Skeletal muscle satellite cell (primary cell): ENCODE measurements around the gene C2CD4C.
A peak's percentile ranks its signal among the peaks of the same experiment; 100 is the strongest.
"Not testable (repeated sequence)": the region's sequence is repeated elsewhere in the genome, so short reads cannot be mapped to it uniquely, and the experiment has no call there.

Source experiments
- H3K27me3 ChIP-seq: 2 replicates; pipeline ENCODE4 v1.7.0; 2013; ENCODE audit warnings: low read length; ENCODE audit not compliant: control insufficient read depth, insufficient read depth
- H3K36me3 ChIP-seq: 2 replicates; pipeline ENCODE4 v1.7.0; 2013; ENCODE audit warnings: mild to moderate bottlenecking, control low read depth, low read length; ENCODE audit not compliant: insufficient read depth
- H3K4me1 ChIP-seq: 2 replicates; pipeline ENCODE4 v1.7.0; 2013; ENCODE audit warnings: low read length; ENCODE audit not compliant: control insufficient read depth, insufficient read depth
- H3K4me2 ChIP-seq: 2 replicates; pipeline ENCODE4 v1.7.0; 2013; ENCODE audit warnings: mild to moderate bottlenecking, low read length
- H3K4me3 ChIP-seq: 2 replicates; pipeline ENCODE4 v1.7.0; 2013; ENCODE audit warnings: low read length
- H3K9ac ChIP-seq: 2 replicates; pipeline ENCODE4 v1.7.0; 2013; ENCODE audit warnings: mild to moderate bottlenecking, low read depth, low read length, moderate library complexity
- H3K9me3 ChIP-seq: replicated peaks from 2 replicates; pipeline ENCODE4 v1.7.0; 2013; ENCODE audit warnings: mild to moderate bottlenecking, control low read depth, low read length

Gene C2CD4C

DNA sequence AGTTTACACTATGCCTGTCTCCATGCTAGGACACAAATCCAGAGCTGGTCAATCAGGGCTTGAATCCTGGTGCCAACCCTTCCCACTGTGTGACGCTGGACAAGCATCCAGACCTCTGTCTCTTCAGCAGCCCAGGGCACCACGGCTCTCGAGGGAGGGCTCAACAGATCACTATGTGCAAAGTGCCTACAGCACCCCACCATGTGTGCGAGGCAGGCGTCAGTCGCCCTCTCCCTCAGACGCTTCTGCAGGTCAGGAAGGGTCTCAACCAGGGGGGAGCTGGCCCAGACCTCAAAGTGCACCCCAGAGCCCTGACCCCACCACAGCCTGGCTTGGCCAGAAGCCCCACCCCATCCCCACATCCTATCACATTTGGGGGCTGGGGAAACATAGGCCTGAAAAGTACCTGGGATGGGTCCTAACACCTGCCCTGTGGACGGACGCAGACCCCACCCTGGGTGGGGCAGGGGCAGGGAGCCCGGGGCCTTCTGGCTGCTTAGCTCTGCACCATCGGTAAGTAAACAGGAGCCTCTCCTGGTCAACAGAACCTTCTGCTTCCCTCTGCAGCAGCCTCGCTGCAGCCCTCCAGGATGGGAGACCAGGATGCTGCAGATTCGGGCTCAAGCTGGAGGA lies 2.9 kb upstream of the C2CD4C start:
- H3K9ac ChIP-seq: no peak overlapping the region
- H3K4me1 ChIP-seq: peaks cover 2% of the 10 kb centered on the region
- no peaks in the 10 kb centered on the region for H3K36me3 ChIP-seq
- peaks cover 43% of the 10 kb centered on the region for H3K27me3 ChIP-seq
- no peak overlapping the region for H3K4me2 ChIP-seq
- no peaks in the 10 kb centered on the region for H3K9me3 ChIP-seq
- H3K4me3 ChIP-seq: no peak overlapping the region

DNA sequence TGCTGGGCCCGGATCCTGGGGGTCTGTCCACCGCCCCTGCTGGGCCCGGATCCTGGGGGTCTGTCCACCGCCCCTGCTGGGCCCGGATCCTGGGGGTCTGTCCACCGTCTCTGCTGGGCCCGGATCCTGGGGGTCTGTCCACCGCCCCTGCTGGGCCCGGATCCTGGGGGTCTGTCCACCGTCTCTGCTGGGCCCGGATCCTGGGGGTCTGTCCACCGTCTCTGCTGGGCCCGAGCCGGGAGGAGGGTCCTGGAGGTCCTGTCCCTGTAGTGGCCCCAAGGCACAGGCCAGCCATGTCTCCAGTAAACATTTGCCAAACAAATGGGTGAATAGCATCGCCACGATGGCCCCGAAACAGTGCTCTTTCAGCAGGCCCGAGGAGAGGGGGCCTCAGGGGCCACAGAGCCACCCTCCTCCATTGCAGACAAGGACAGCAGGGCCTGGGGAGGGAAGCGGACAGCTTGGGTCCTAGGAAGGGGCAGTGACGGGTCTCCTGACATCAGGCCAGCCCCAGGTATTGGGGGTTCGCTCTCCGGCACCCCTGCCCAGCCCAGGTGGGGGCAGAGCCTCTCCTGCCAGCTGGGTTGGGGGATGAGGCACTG lies 2.3 kb upstream of the C2CD4C start:
- not testable (repeated sequence) for H3K4me3 ChIP-seq, H3K9ac ChIP-seq, H3K4me2 ChIP-seq, H3K36me3 ChIP-seq, H3K4me1 ChIP-seq, H3K9me3 ChIP-seq
- peaks cover 47% of the 10 kb centered on the region for H3K27me3 ChIP-seq

DNA sequence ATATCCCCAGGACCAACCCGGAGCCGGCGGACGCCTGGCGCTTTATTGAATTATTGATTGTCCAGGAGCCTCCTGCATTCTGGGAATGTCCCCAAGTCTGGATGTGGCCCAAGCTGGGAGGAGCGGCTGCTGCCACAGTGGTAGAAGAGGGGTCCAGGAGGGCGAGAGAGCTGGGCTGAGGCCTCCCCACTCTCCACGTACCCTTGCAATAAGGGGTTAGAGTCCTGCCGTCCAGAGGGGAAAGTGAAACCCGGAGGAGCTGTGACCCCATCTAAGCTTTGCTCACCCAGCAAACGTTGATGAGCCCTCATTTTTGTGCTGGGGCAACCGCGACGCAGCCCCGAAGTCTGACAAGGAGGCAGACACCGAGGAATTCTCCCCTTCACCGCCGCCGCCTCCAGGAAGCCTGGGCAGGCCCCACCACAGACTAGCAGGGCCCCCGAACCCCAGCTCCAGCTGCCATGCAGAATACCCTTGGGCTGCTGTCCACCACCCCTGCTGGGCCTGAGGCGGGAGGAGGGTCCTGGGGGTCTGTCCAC lies 1.4 kb upstream of the C2CD4C start:
- H3K36me3 ChIP-seq: no peaks in the 10 kb centered on the region
- H3K4me3 ChIP-seq: no peak overlapping the region
- H3K27me3 ChIP-seq: peaks cover 51% of the 10 kb centered on the region
- peaks cover 2% of the 10 kb centered on the region for H3K4me1 ChIP-seq
- no peak overlapping the region for H3K4me2 ChIP-seq
- H3K9me3 ChIP-seq: no peaks in the 10 kb centered on the region
- H3K9ac ChIP-seq: no peak overlapping the region

DNA sequence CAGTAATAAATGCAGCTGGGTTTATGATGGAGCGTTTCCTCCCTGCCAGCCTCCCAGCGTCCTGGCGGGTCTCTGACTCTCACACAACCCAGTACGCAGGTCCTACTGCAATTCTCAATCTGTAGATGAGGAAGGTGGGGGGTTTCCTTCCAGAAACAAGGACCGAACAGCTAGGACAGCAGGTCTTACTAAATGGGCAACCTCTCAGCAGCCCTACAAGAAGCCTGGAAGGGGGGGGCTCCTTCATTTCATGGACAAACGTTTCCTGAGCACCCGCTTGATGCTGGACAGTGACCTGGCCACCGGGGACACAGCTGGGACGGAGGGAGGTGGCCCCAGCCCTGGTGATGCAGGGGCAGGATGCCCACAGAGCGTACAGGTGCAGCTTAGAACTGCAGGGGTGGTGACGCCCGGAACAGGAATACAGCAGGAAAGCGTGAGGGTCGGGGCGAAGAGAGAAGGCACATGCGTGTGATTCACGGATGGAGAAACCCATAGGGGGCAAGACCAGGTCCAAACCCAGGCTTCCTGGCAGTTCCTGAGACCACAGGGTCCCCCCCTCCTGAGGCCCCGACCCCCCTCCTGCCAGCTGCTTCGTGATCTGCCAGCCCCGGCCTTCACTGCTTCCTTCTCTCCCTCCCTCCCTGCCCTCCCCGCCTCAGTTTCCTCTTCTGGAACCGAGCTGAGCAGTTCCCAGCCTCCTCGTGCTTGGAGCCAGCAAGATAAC lies 732 bp upstream of the C2CD4C start:
- no peaks in the 10 kb centered on the region for H3K9me3 ChIP-seq
- no peak overlapping the region for H3K9ac ChIP-seq
- peaks cover 2% of the 10 kb centered on the region for H3K4me1 ChIP-seq
- no peak overlapping the region for H3K4me3 ChIP-seq
- peaks cover 51% of the 10 kb centered on the region for H3K27me3 ChIP-seq
- peak overlapping the region; percentile 61 for H3K4me2 ChIP-seq
- no peaks in the 10 kb centered on the region for H3K36me3 ChIP-seq

DNA sequence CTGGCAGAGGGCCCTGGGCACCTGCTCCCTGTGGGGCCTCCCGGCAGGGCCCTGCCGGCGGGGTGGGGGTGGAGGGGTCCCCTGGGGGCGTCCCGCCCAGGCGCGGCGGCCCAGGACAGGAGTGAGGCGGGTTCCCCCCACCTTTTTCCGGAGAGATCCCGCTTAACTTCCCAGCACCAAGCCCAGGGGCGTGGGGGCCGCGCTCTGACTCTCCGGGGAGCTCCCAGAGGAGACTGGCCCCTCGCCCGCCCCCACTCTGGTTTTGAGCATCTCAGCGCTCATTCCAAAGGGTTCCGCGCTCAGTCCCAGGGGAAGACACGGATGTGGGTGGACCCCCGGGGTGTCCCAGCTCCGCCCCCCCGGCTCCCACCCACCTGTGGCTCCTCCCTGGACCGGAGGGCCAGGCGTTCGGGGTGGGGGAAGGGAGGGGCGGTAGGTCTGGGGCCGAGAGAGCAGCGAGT lies 476 bp downstream of the C2CD4C start:
- no peak overlapping the region for H3K4me2 ChIP-seq
- H3K36me3 ChIP-seq: no peaks in the 10 kb centered on the region
- no peak overlapping the region for H3K4me3 ChIP-seq
- H3K9ac ChIP-seq: no peak overlapping the region
- H3K9me3 ChIP-seq: no peaks in the 10 kb centered on the region
- H3K4me1 ChIP-seq: peaks cover 2% of the 10 kb centered on the region
- H3K27me3 ChIP-seq: peaks cover 45% of the 10 kb centered on the region

DNA sequence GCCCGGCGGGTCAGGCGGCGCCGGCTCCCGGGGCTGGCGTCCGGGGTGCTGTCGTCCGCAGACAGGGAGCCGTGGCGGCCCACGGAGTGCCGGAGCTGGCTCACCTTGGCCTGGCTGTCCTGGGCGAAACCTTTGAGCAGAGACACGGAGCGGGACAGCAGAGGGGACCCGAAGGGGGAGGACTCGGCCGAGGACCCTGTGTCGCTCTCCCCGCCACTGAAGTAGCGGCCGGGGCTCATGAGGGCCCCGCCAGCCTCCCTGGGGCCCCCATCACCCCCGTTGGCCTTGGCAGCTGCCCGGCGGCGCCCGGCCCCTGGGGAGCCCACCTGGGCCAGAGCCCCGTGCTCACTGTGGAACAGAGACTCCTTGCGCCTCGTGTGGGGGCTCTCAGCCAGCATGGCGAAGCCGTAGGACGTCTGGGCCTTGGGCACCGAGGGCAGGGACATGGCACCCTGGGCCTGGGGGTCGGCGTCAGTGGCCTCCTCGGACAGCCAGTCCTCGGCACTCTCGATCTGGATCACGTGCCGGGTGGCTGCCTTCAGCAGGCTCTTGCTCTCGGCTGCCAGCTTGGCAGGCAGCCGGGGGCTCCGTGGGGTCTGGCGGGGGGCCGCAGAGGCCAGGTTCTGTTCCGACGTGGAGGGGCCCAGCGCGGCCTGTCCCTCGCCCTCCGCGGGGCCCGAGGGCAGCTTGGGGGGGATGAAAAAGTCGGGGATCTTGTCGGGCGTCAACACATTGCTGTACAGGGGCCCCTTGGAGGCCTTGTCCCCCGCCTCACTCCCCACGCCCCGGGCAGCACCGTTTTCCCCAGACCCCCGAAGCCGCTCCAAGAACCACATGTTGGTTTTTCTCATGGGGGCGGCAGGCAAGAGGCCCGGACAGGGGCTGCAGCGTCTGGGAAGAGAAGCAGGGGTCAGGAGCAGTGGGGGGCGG lies 1.2 kb downstream of the C2CD4C start:
- Histone ChIP-seq H3K36me3 (no peaks in the 10 kb centered on the region), H3K4me3 (no peak overlapping the region), H3K9ac (no peak overlapping the region), H3K4me1 (peaks cover 2% of the 10 kb centered on the region), H3K9me3 (no peaks in the 10 kb centered on the region), H3K4me2 (no peak overlapping the region), H3K27me3 (peaks cover 45% of the 10 kb centered on the region)

DNA sequence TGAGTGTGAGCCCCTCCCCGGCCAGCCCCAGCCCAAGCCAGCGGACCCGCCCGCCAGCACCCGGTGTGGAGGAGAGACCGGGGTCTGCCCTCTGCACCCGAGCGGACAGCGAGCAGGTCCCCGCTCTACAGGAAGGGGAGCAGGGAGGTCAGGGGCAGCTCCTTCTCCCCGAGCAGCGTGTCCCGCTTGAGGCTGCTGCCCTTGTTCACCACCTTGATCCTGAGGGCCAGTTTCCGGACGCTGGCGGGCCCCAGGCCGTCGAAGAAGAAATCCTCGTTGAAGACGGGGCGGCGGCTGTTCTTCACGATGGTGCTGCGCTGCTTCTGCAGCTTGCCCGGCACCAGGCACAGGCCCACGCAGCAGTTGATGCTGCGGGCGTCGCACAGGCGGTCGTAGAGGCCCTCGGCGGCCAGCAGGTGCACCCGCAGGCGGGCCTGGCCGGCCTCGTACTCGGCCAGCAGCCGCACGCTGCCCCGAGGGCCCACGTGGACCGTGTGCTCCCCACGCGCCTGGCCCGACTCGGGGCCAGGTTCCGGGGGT lies 1.9 kb downstream of the C2CD4C start:
- Histone ChIP-seq H3K27me3 (peaks cover 41% of the 10 kb centered on the region), H3K9ac (no peak overlapping the region), H3K4me1 (peaks cover 2% of the 10 kb centered on the region)

DNA sequence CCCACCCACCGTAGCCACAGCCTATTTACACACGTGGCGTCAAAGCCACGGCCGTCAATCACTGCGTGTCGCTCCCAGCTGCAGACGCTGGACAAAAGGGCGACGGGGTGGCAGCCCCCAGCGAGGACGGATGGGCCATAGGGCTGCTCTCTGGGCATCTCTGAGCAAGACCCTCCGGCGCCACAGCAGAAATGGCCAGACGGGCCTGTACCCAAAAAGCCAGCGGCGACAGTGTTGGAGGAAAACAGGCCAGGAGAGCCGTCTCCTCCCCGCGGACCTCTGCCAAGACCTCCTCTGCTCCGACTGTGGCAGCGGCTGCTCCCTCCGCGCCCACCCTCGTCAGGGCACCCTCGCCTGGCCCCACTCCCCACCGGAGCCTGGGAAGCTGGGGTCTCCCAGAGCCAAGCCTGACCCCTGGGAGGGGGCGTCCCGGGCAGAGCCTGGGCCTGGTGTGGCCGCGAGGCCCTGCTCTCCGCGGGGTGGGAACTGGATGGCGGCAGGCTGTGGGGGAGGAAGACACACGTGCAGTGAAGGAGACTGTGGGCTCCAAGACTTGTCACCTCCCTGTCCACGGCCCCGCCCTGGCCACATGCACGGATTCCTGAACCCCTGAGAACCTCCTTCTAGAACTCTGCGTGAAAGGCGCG lies 2.7 kb downstream of the C2CD4C start:
- Histone ChIP-seq H3K27me3 (peaks cover 33% of the 10 kb centered on the region), H3K4me2 (no peak overlapping the region), H3K9ac (no peak overlapping the region)

More for the DNA sequence above, 1.9 kb downstream of the C2CD4C start:
- no peaks in the 10 kb centered on the region for H3K9me3 ChIP-seq
- no peak overlapping the region for H3K4me3 ChIP-seq
- no peaks in the 10 kb centered on the region for H3K36me3 ChIP-seq
- H3K4me2 ChIP-seq: no peak overlapping the region

DNA sequence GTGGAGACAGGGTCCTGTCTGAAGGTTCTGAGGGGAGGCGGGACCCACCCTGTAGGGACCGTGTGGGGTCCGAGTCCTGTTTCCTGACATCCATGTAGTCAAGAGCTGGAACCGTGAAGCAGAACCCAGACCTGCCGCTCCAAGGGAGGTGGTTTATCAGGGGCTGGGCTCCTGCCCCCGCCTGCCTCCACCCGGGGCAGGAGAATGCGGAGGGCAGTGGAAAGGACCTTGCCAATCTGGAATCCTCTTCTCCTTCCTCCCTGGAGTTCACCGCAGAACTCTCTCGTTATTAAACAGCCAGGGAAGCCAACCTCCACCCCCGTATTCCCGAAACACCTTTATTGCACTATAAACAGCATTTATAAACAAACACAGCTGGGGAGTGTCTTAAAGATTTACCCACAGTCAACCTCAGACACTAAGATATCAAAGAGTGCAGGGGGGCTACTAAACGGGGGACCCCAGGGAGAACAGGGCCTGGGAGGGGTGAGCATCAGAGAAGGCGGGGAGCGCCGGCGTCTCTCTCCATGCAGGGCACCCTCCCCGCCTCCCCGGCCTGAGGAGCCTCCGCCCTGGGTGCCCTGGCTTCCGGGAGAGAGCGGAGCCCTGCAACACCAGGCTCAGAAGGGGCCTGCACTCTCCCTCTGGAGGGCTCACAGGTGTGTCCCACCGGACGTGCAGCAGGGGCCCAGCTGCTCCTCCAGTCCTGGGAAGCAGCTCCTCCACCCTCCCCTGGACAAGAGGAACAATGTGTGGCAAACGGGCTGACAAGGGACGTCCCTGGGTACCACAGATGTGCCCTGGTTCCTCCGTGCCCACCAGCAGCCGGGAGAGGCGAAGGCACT lies 3.6 kb downstream of the C2CD4C start:
- Histone ChIP-seq H3K4me3 (no peak overlapping the region), H3K9me3 (no peaks in the 10 kb centered on the region), H3K4me1 (peaks cover 2% of the 10 kb centered on the region), H3K27me3 (peaks cover 31% of the 10 kb centered on the region), H3K36me3 (no peaks in the 10 kb centered on the region), H3K9ac (no peak overlapping the region), H3K4me2 (no peak overlapping the region)

More for the DNA sequence above, 2.7 kb downstream of the C2CD4C start:
- H3K4me3 ChIP-seq: no peak overlapping the region
- H3K9me3 ChIP-seq: no peaks in the 10 kb centered on the region
- no peaks in the 10 kb centered on the region for H3K36me3 ChIP-seq
- peaks cover 2% of the 10 kb centered on the region for H3K4me1 ChIP-seq
